Heart left ventricle (tissue), 16 donors: ENCODE results near the gene LETM1. TPM values are rescaled to one million over a fixed set of nuclear protein-coding genes. Genes with fewer than 3 reads are reported as not detected.

Experiments used
- ATAC-seq, 4 donors: fragments of 200-7000 bp; cut with Tn5 transposase; one replicate each; pipeline ENCODE4 v1.9.1; 2020 to 2022; ENCODE audit warnings: moderate library complexity in 4 of 4, mild to moderate bottlenecking in 3 of 4, moderate number of reproducible peaks in 1 of 4
- DNase-seq, 5 donors: peaks; one replicate each; pipeline ENCODE4 v3.0.0-alpha.2; 2020
- H3K27ac ChIP-seq, 12 donors: fragments of 200-600 bp; sonication (generic) in 4 of 12; one replicate each; pipeline versions ENCODE4 v1.5.0 to v1.8.0; 2016 to 2022; ENCODE audit warnings: mild to moderate bottlenecking in 2 of 12
- H3K27me3 ChIP-seq, 9 donors: fragments of 200-600 bp; sonication (generic) in 2 of 9; one replicate each; pipeline versions ENCODE4 v1.5.1 to v1.8.0; 2016 to 2022; ENCODE audit warnings: mild to moderate bottlenecking in 3 of 9
- H3K36me3 ChIP-seq, 9 donors: fragments of 200-600 bp; sonication (generic) in 2 of 9; one replicate each; pipeline versions ENCODE4 v1.5.0 to v1.8.0; 2018 to 2022; ENCODE audit warnings: mild to moderate bottlenecking in 2 of 9
- H3K4me1 ChIP-seq, 12 donors: fragments of 200-600 bp; sonication (generic) in 4 of 12; one replicate each; pipeline versions ENCODE4 v1.5.0 to v1.8.0; 2016 to 2022; ENCODE audit warnings: mild to moderate bottlenecking in 3 of 12
- H3K4me3 ChIP-seq, 12 donors: fragments of 200-600 bp; sonication (generic) in 4 of 12; one replicate each; pipeline versions ENCODE4 v1.5.0 to v1.8.0; 2017 to 2022; ENCODE audit warnings: mild to moderate bottlenecking in 9 of 12, moderate library complexity in 4 of 12
- H3K9me3 ChIP-seq, 12 donors: fragments of 200-600 bp; sonication (generic) in 4 of 12; one replicate each; pipeline versions ENCODE4 v1.5.0 to v1.8.0; 2016 to 2022; ENCODE audit warnings: mild to moderate bottlenecking in 1 of 12
- CTCF ChIP-seq, 12 donors: fragments of 200-600 bp; sonication (generic) in 4 of 12; IDR thresholded peaks; one replicate each; pipeline versions ENCODE4 v1.5.0 to v1.8.0; 2018 to 2022; ENCODE audit warnings: antibody characterized with exemption in 12 of 12, mild to moderate bottlenecking in 5 of 12
- POLR2A ChIP-seq, 2 donors: fragments of 450-650 bp; IDR thresholded peaks; one replicate each; pipeline ENCODE4 v1.6.1; 2017; ENCODE audit warnings: antibody characterized with exemption in 2 of 2, mild to moderate bottlenecking in 2 of 2, moderate library complexity in 2 of 2
- WGBS, 4 donors: extraction: QIAGEN DNeasy Blood & Tissue Kit in 2 of 4; methylation state at CpG; one replicate each; pipeline versions ENCODE4 v1.1.5 to v1.1.7; 2013 to 2018; 5-methylcytosine and 5-hydroxymethylcytosine counted together
- intact Hi-C, 10 donors: fragments of 100-400 bp; cut with DNase I; formaldehyde crosslinking; loops; one replicate each; pipeline versions ENCODE4 v1.11.1 to v1.14.2; 2022
- polyA plus RNA-seq, 2 donors: library from polyadenylated mRNA; stranded (reverse); fragments of 200-250 nt; gene quantifications; one replicate each; pipeline ENCODE4 v1.2.3, GENCODE V29; 2013
- total RNA-seq, 9 donors: library from RNA; depleted of rRNA in 2 of 9; stranded (reverse); fragments of >200 nt in 2 of 9; fragmentation: NEBNext Ultra II Directional in 3 of 9; extraction: Animal tissue kit (Norgen Biotek cat#: 25700) in 3 of 9; gene quantifications; one replicate each; pipeline versions ENCODE4 v1.1.0 to v1.2.4, GENCODE V29; 2016 to 2023
- donor health status: ischemic (EF 13 %, LVEDD 7.1; RV severe dilation, severe dysfunction).
- donor health status: healthy with polysubstance abuse.
- donor health status: DM: no; HTN: yes; CAD: no.
- donor health status: DM: no; HTN: no; CAD: no.
- donor health status: ischemic (EF 25% LVEDD 6.9; RV normal size, moderate dysfunction).
- donor health status: ischemic (EF 25% LVEDD 5.7; RV mildly dilated, moderate dysfunction).
- donor health status: healthy.
- donor health status: DM: yes; HTN: yes; CAD: no.
- donor health status: ischemic (EF 35%, LVEDD 5.7; RV mildly dilated, moderate dysfunction).
- donor health status: nonischemic (EF 11% LVEDD 7.7; RV severe dilation, severe dysfunction).
- donor health status: DM: yes; HTN: yes; CAD: no.
- donor health status: PGD.
- donor health status: ischemic (EF 29% LVEDD 5.4; RV normal size, mild dysfunction).
- donor health status: nonischemic (EF 23%, LVEDD 6.1; RV moderate dilation, normal function).

LETM1 gene
- total and polyA plus RNA-seq, 11 donors: 22.1 to 54.7 (median 43.4) TPM

GRCh38 chr4:1771555-1772305, 84.2 kb downstream of the LETM1 start:
- TF ChIP-seq CTCF (IDR thresholded peaks at IDR 0.05): no peak
- no peak for TF ChIP-seq POLR2A (IDR thresholded peaks at IDR 0.05)
- Histone ChIP-seq H3K27ac (no peak overlapping the region), H3K4me3 (no peak overlapping the region), H3K4me1 (peaks cover 0 to 9% (median 1%) of the 10 kb centered on the region in 12 donors), H3K27me3 (peaks cover 0 to 17% (median 0%) of the 10 kb centered on the region in 9 donors), H3K9me3 (no peaks in the 10 kb centered on the region), H3K36me3 (no peaks in the 10 kb centered on the region)
- 70 to 98% (median 82%) methylated on average over 4 to 28 of the region's 28 CpGs for WGBS, 4 donors
- DNase-seq (no peak), ATAC-seq (no peak)
- intact Hi-C loops: no loop called here

DNA sequence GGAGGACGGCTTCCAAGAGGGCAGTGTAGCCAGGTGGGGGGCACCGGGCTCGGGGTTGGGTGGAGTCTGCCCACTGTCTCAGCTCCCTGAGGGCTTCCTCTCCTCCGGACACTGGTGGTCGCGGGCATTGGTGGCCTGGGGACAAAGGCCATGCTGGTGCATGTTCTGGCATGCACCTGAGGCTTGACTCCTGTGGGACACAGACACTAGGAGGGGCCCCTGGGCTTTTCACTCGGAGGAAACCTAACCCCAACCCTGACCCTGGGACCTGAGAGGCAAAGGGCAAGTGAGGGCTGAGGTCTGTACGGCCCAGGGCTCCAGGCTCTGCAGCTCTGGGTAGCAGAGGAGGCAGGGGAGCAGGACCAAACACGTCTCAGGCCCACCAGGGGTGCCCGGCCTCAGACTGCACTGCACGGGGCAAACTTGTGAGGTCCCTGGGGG, 85.1 kb downstream of the LETM1 start:
- Histone ChIP-seq H3K27me3 (peaks cover 0 to 24% (median 0%) of the 10 kb centered on the region in 9 donors), H3K4me3 (no peak overlapping the region), H3K36me3 (no peaks in the 10 kb centered on the region), H3K9me3 (no peaks in the 10 kb centered on the region), H3K27ac (no peak overlapping the region), H3K4me1 (peaks cover 0 to 14% (median 2%) of the 10 kb centered on the region in 12 donors)
- WGBS, 4 donors: 80 to 87% (median 83%) methylated on average over 2 to 11 of the region's 11 CpGs
- DNase-seq (no peak), ATAC-seq (no peak)
- no peak for TF ChIP-seq POLR2A (IDR thresholded peaks at IDR 0.05)
- TF ChIP-seq CTCF (IDR thresholded peaks at IDR 0.05): no peak
- intact Hi-C loops: no loop called here

DNA sequence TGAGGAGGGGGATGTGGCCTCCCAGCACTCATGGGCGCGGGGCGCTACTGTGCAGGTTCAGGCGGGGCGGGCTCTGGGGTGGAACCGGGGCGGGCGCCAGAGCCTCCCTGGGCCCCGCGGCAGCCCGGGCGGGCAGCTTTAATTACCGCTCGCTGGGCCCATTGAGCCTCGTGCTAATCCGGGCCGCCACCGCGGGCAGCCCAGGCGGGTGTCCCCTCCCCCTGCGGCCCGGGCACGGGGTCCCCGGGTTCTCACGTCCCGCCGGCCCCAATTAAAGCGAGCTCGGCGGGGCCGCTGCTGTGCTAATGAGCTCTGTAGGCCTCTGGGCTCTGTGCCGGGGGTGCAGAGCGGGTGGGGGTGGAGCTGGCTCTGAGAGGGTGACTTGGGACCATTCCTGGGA, 85.7 kb downstream of the LETM1 start:
- H3K27me3 ChIP-seq: peaks cover 0 to 26% (median 0%) of the 10 kb centered on the region in 9 donors
- no peak for ATAC-seq
- WGBS, 4 donors: 54 to 74% (median 63%) methylated on average over 11 to 33 of the region's 33 CpGs
- peaks cover 0 to 14% (median 2%) of the 10 kb centered on the region in 12 donors for H3K4me1 ChIP-seq
- H3K9me3 ChIP-seq: no peaks in the 10 kb centered on the region
- no peak overlapping the region for H3K27ac ChIP-seq
- intact Hi-C loops: no loop called here
- H3K4me3 ChIP-seq: no peak overlapping the region
- H3K36me3 ChIP-seq: no peaks in the 10 kb centered on the region
- no peak for TF ChIP-seq POLR2A (IDR thresholded peaks at IDR 0.05)
- TF ChIP-seq CTCF (IDR thresholded peaks at IDR 0.05): no peak
- no peak for DNase-seq

DNA sequence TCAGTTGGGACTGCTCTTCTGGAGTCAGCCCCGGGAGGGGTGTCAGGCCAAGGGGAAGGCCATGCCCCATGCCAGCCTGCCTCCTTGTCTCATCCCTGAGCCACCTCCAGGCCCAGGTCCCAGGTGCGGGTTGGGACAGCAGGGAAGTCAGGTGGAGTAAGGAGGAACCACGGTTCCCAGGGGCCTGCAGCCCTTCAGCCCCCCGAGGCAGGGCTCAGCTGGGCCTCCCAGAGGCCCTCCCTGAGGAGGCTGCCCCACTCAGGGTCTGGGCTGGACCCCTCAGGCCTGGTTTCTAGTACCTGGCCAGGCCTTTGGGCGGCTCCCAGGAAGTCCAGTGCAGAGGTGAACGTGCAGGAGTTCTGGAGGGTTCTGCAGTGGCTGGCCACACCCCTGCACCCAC, 86.3 kb downstream of the LETM1 start:
- peaks cover 0 to 26% (median 0%) of the 10 kb centered on the region in 9 donors for H3K27me3 ChIP-seq
- peaks cover 0 to 14% (median 2%) of the 10 kb centered on the region in 12 donors for H3K4me1 ChIP-seq
- 80 to 88% (median 85%) methylated on average over 1 to 6 of the region's 6 CpGs for WGBS, 4 donors
- no peak overlapping the region for H3K4me3 ChIP-seq
- no peak for DNase-seq
- no peak for TF ChIP-seq POLR2A (IDR thresholded peaks at IDR 0.05)
- TF ChIP-seq CTCF (IDR thresholded peaks at IDR 0.05): no peak
- intact Hi-C loops: loop anchor here in 1 of 10 donors (2.0 kb wide), 1 partner anchor 69 kb away; no protein-coding TSS in a partner anchor
- H3K27ac ChIP-seq: no peak overlapping the region
- no peaks in the 10 kb centered on the region for H3K36me3 ChIP-seq
- no peak for ATAC-seq
- no peaks in the 10 kb centered on the region for H3K9me3 ChIP-seq
